Lower lobe of right lung (tissue), 2 donors: ENCODE data around the gene PLOD2. TPM values are rescaled to one million over a fixed set of nuclear protein-coding genes. Genes with fewer than 3 reads are reported as not detected.
A peak's percentile ranks its signal among the peaks of the same experiment; 100 is the strongest.

Experiments used
- ATAC-seq, 2 donors: fragments of 200-7000 bp; cut with Tn5 transposase; one replicate each; pipeline ENCODE4 v1.9.1; 2020 to 2022; ENCODE audit warnings: mild to moderate bottlenecking in 2 of 2, moderate library complexity in 2 of 2
- DNase-seq: peaks from one replicate; pipeline ENCODE4 v3.0.0-alpha.2; 2020
- H3K27ac ChIP-seq: fragments of 200-600 bp; one replicate; pipeline ENCODE4 v1.8.0; 2022
- H3K27me3 ChIP-seq: fragments of 200-600 bp; one replicate; pipeline ENCODE4 v1.8.0; 2022; ENCODE audit warnings: low read depth
- H3K36me3 ChIP-seq: fragments of 200-600 bp; one replicate; pipeline ENCODE4 v1.8.0; 2022; ENCODE audit warnings: mild to moderate bottlenecking
- H3K4me1 ChIP-seq: fragments of 200-600 bp; one replicate; pipeline ENCODE4 v1.8.0; 2022
- H3K4me3 ChIP-seq: fragments of 200-600 bp; one replicate; pipeline ENCODE4 v1.8.0; 2022; ENCODE audit warnings: mild to moderate bottlenecking
- H3K9me3 ChIP-seq: fragments of 200-600 bp; one replicate; pipeline ENCODE4 v1.8.0; 2022
- intact Hi-C: fragments of 100-400 bp; cut with DNase I; formaldehyde crosslinking; loops from one replicate; pipeline ENCODE4 v1.11.0; 2022
- total RNA-seq: library from RNA; stranded (reverse); fragmentation: NEBNext Ultra II Directional; extraction: Animal tissue kit (Norgen Biotek cat#: 25700); gene quantifications from one replicate; pipeline ENCODE4 v1.2.1, GENCODE V29; 2021
- TF ChIP-seq, protein P1 (sequence below): fragments of 200-600 bp; IDR thresholded peaks from one replicate; pipeline ENCODE4 v1.8.0; 2022; ENCODE audit warnings: antibody characterized with exemption, mild to moderate bottlenecking
- donor health status: DM: no; HTN: yes; CAD: no; lungs with severe emphysema.

The PLOD2 gene
- total RNA-seq, 1 donor from 2014 or later: 17.9 TPM

DNA sequence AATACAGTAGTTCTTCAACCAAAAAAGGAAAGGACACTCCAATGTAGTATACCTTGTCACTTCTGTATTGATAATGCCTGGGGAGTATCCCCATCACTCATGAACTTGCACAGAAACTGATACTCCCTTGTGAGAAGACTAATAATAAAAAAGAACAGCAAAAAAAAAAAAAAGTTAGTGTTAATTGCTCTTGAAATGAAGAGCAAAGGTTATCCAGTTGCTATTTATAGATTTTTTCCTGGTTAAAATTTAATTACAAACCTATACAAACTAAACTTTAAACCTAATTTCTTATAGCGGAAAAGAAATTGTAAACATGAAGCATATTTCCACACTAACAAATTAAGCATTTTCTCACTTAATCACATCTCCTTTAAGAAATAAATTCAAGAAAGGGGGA is 6.7 kb downstream of the PLOD2 start:
- TF ChIP-seq, protein P1, sequence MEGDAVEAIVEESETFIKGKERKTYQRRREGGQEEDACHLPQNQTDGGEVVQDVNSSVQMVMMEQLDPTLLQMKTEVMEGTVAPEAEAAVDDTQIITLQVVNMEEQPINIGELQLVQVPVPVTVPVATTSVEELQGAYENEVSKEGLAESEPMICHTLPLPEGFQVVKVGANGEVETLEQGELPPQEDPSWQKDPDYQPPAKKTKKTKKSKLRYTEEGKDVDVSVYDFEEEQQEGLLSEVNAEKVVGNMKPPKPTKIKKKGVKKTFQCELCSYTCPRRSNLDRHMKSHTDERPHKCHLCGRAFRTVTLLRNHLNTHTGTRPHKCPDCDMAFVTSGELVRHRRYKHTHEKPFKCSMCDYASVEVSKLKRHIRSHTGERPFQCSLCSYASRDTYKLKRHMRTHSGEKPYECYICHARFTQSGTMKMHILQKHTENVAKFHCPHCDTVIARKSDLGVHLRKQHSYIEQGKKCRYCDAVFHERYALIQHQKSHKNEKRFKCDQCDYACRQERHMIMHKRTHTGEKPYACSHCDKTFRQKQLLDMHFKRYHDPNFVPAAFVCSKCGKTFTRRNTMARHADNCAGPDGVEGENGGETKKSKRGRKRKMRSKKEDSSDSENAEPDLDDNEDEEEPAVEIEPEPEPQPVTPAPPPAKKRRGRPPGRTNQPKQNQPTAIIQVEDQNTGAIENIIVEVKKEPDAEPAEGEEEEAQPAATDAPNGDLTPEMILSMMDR: no peak
- DNase-seq (no peak), ATAC-seq (no peak)
- no peaks in the 10 kb centered on the region for H3K36me3 ChIP-seq
- H3K27me3 ChIP-seq: no peaks in the 10 kb centered on the region
- H3K4me3 ChIP-seq: no peak overlapping the region
- H3K9me3 ChIP-seq: no peaks in the 10 kb centered on the region
- intact Hi-C loops: no loop called here
- H3K4me1 ChIP-seq: peaks cover 8% of the 10 kb centered on the region
- H3K27ac ChIP-seq: no peak overlapping the region

DNA sequence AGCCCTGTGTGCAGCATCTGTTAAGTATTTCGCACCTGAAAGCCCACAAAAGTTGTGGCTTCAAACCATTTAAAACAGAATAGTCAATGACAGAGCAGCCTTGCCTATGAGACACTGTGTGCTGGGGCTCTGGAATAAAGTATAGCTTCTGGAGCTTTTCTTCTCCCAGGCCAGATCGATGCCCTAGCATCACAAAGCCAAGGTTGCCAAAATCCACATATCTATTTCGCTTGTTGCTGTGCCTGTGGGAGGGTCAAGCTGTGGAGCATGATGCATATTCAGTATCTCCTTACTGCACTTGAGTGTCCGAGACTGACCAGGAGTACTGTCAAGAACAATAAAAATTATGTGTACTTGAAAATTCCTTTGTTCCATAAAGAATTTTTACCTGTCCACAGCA is 7.6 kb downstream of the PLOD2 start:
- no peak overlapping the region for H3K27ac ChIP-seq
- no peaks in the 10 kb centered on the region for H3K9me3 ChIP-seq
- intact Hi-C loops: no loop called here
- H3K4me3 ChIP-seq: no peak overlapping the region
- no peaks in the 10 kb centered on the region for H3K27me3 ChIP-seq
- no peaks in the 10 kb centered on the region for H3K36me3 ChIP-seq
- ATAC-seq (no peak), DNase-seq (no peak)
- TF ChIP-seq, protein P1: no peak
- H3K4me1 ChIP-seq: peaks cover 4% of the 10 kb centered on the region

DNA sequence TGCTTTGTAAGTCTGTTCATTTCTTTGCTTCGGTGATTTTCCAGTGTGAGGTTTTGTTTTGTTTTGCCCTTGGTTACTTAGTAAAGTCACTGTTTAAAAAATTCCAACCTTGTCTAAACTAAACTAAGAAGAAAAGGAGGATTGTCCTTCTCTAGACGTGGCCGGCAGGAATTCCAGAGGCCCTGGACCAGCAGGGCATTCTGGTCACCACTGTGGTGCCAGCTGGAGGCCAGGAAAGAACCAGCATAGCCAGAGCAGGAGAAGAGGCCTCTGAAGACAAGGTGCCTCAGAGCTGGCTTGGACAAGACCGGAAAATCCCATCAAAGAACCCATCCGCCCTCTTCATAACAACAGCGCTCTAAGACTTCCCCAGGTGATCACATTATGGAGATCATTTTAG is 8.2 kb downstream of the PLOD2 start:
- Histone ChIP-seq H3K9me3 (no peaks in the 10 kb centered on the region), H3K27ac (no peak overlapping the region), H3K4me3 (no peak overlapping the region), H3K4me1 (peaks cover 4% of the 10 kb centered on the region), H3K27me3 (no peaks in the 10 kb centered on the region), H3K36me3 (no peaks in the 10 kb centered on the region)
- DNase-seq: no peak
- TF ChIP-seq, protein P1: no peak
- ATAC-seq: peak in 1 of 2 donors; percentile 40
- intact Hi-C loops: no loop called here

DNA sequence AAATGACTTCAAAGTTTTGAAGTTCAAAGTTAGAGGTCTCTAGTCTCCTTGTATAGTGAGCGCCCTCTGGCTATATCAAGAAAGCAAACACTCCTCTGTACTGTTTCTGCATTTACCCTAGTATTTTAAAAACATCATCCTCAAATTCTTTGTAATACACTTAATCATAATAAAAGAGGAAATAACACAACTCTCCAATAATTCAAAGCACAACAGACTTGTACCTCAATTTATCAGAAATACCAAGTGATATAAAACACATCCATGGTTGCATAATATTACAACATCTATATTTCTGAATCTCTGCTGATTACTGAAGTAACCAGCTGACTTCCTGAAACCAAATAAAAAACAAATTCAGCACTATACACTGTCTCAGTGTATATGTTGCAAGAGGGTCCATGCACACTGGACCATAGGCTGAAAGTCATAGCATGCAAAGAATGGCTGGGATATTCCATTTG is 12.5 kb downstream of the PLOD2 start:
- H3K4me1 ChIP-seq: no peaks in the 10 kb centered on the region
- ATAC-seq (peak; percentile 26 to 52), DNase-seq (no peak)
- no peaks in the 10 kb centered on the region for H3K36me3 ChIP-seq
- intact Hi-C loops: no loop called here
- H3K9me3 ChIP-seq: no peaks in the 10 kb centered on the region
- no peak overlapping the region for H3K4me3 ChIP-seq
- TF ChIP-seq, protein P1: no peak
- H3K27ac ChIP-seq: no peak overlapping the region
- H3K27me3 ChIP-seq: no peaks in the 10 kb centered on the region

DNA sequence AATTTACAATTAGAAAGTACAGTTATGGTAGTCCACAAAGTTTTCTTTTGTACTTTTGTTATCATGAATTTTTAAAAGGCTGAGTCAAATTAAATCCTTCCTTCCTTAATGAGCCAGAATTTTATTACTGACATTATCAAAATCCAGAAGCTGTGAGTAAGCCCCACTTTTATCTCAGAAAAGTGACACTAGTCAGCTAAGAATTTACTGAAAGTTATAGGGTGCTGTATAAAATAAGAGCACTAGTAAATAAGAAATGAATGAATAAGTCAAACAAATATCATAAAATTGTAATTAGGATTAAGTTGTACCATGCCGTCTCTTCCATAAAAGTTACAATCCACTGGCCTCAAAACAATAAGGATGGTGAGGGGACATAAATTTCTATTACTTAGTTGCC is 15.3 kb downstream of the PLOD2 start:
- Histone ChIP-seq H3K9me3 (no peaks in the 10 kb centered on the region), H3K4me1 (peaks cover 11% of the 10 kb centered on the region), H3K27me3 (no peaks in the 10 kb centered on the region), H3K36me3 (no peaks in the 10 kb centered on the region), H3K27ac (no peak overlapping the region), H3K4me3 (no peak overlapping the region)
- DNase-seq (no peak), ATAC-seq (no peak)
- TF ChIP-seq, protein P1: no peak
- intact Hi-C loops: no loop called here

DNA sequence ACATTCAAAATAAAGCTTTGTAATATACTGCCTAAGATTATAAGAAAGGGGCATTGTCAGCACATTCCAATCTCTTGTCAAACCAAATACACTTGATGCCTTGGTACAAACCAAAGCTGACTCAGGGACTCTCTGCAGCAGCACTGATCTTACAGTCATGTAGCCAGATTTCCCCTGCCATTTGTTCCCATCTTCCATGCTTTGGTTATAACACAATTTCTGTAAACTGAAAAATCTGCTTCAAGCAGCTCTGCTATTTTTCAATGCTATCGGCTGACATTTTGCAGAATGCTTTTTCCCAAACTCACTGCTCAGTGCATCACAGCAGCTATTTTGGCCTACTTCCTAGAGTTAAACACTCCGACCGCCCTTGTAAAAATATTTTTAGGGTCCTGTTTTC is 18.2 kb downstream of the PLOD2 start:
- Histone ChIP-seq H3K27ac (no peak overlapping the region), H3K27me3 (no peaks in the 10 kb centered on the region), H3K36me3 (no peaks in the 10 kb centered on the region), H3K4me3 (no peak overlapping the region), H3K9me3 (no peaks in the 10 kb centered on the region), H3K4me1 (peaks cover 17% of the 10 kb centered on the region)
- ATAC-seq: peak; percentile 58 to 63
- intact Hi-C loops: no loop called here
- no peak for DNase-seq
- TF ChIP-seq, protein P1: no peak
